ENCODE data around the gene OPN1MW3.

OPN1MW3 gene

GRCh38 chrX:154307202-154307601 lies 49.8 kb downstream of the OPN1MW3 start:
- no peak for DNase-seq (ENCODE audit: low spot score)
- H3K27me3 Mint-ChIP-seq (ENCODE audit: low read depth): no peaks in the 10 kb centered on the region

GRCh38 chrX:154308108-154308946 lies 50.9 kb downstream of the OPN1MW3 start:
- Mint-ChIP-seq H3K4me3 (no peak overlapping the region), H3K4me1 (ENCODE audit: low read depth) (peaks cover 34% of the 10 kb centered on the region), H3K9me3 (no peaks in the 10 kb centered on the region), H3K27ac (peak overlapping the region; percentile 69), H3K27me3 (ENCODE audit: low read depth) (no peaks in the 10 kb centered on the region), H3K36me3 (ENCODE audit: low read depth) (no peaks in the 10 kb centered on the region)
- peak; percentile 45 for DNase-seq (ENCODE audit: low spot score)

More at GRCh38 chrX:154307202-154307601, 49.8 kb downstream of the OPN1MW3 start:
- H3K36me3 Mint-ChIP-seq (ENCODE audit: low read depth): no peaks in the 10 kb centered on the region
- no peaks in the 10 kb centered on the region for H3K9me3 Mint-ChIP-seq
- no peak overlapping the region for H3K27ac Mint-ChIP-seq
- H3K4me1 Mint-ChIP-seq (ENCODE audit: low read depth): peaks cover 30% of the 10 kb centered on the region
- no peak overlapping the region for H3K4me3 Mint-ChIP-seq

- no peak overlapping the region for H3K4me3 Mint-ChIP-seq
- no peak for DNase-seq (ENCODE audit: low spot score)
- H3K27me3 Mint-ChIP-seq (ENCODE audit: low read depth): no peaks in the 10 kb centered on the region
- H3K9me3 Mint-ChIP-seq: no peaks in the 10 kb centered on the region
- H3K36me3 Mint-ChIP-seq (ENCODE audit: low read depth): no peaks in the 10 kb centered on the region
- H3K4me1 Mint-ChIP-seq (ENCODE audit: low read depth): peaks cover 40% of the 10 kb centered on the region
- no peak overlapping the region for H3K27ac Mint-ChIP-seq
These were observed 51.8 kb downstream of the OPN1MW3 start for GRCh38 chrX:154309041-154309775.

GRCh38 chrX:154310616-154311536 lies 53.5 kb downstream of the OPN1MW3 start:
- no peak overlapping the region for H3K4me3 Mint-ChIP-seq

GRCh38 chrX:154312116-154312515 lies 54.7 kb downstream of the OPN1MW3 start:
- H3K4me1 Mint-ChIP-seq (ENCODE audit: low read depth): peaks cover 40% of the 10 kb centered on the region
- no peak overlapping the region for H3K4me3 Mint-ChIP-seq
- no peaks in the 10 kb centered on the region for H3K27me3 Mint-ChIP-seq (ENCODE audit: low read depth)
- H3K27ac Mint-ChIP-seq: no peak overlapping the region
- H3K36me3 Mint-ChIP-seq (ENCODE audit: low read depth): no peaks in the 10 kb centered on the region
- no peak for DNase-seq (ENCODE audit: low spot score)
- no peaks in the 10 kb centered on the region for H3K9me3 Mint-ChIP-seq

More at GRCh38 chrX:154310616-154311536, 53.5 kb downstream of the OPN1MW3 start:
- Mint-ChIP-seq H3K4me1 (ENCODE audit: low read depth) (peaks cover 40% of the 10 kb centered on the region), H3K27me3 (ENCODE audit: low read depth) (no peaks in the 10 kb centered on the region), H3K27ac (no peak overlapping the region), H3K36me3 (ENCODE audit: low read depth) (no peaks in the 10 kb centered on the region), H3K9me3 (no peaks in the 10 kb centered on the region)
- DNase-seq (ENCODE audit: low spot score): no peak

- peak overlapping the region; percentile 55 for H3K4me3 Mint-ChIP-seq
These were observed 55.8 kb downstream of the OPN1MW3 start for GRCh38 chrX:154313147-154313546.

GRCh38 chrX:154315416-154315815 lies 58.0 kb downstream of the OPN1MW3 start:
- no peaks in the 10 kb centered on the region for H3K36me3 Mint-ChIP-seq (ENCODE audit: low read depth)
- H3K27me3 Mint-ChIP-seq (ENCODE audit: low read depth): peaks cover 2% of the 10 kb centered on the region
- no peak for DNase-seq (ENCODE audit: low spot score)
- H3K9me3 Mint-ChIP-seq: no peaks in the 10 kb centered on the region
- H3K27ac Mint-ChIP-seq: no peak overlapping the region
- H3K4me3 Mint-ChIP-seq: no peak overlapping the region
- peaks cover 26% of the 10 kb centered on the region for H3K4me1 Mint-ChIP-seq (ENCODE audit: low read depth)

More at GRCh38 chrX:154313147-154313546, 55.8 kb downstream of the OPN1MW3 start:
- Mint-ChIP-seq H3K4me1 (ENCODE audit: low read depth) (peaks cover 33% of the 10 kb centered on the region), H3K27ac (peak overlapping the region; percentile 81), H3K36me3 (ENCODE audit: low read depth) (no peaks in the 10 kb centered on the region), H3K9me3 (no peaks in the 10 kb centered on the region), H3K27me3 (ENCODE audit: low read depth) (no peaks in the 10 kb centered on the region)
- peak; percentile 38 for DNase-seq (ENCODE audit: low spot score)

GRCh38 chrX:154317391-154317995 lies 60.1 kb downstream of the OPN1MW3 start:
- Mint-ChIP-seq H3K36me3 (ENCODE audit: low read depth) (no peaks in the 10 kb centered on the region), H3K9me3 (no peaks in the 10 kb centered on the region), H3K4me3 (no peak overlapping the region), H3K4me1 (ENCODE audit: low read depth) (peaks cover 23% of the 10 kb centered on the region), H3K27me3 (ENCODE audit: low read depth) (peaks cover 2% of the 10 kb centered on the region), H3K27ac (no peak overlapping the region)
- DNase-seq (ENCODE audit: low spot score): no peak

- DNase-seq (ENCODE audit: low spot score): no peak
- Mint-ChIP-seq H3K4me1 (ENCODE audit: low read depth) (peaks cover 13% of the 10 kb centered on the region), H3K36me3 (ENCODE audit: low read depth) (no peaks in the 10 kb centered on the region), H3K27ac (no peak overlapping the region), H3K9me3 (no peaks in the 10 kb centered on the region), H3K27me3 (ENCODE audit: low read depth) (peaks cover 6% of the 10 kb centered on the region), H3K4me3 (no peak overlapping the region)
These were observed 63.0 kb downstream of the OPN1MW3 start for GRCh38 chrX:154320406-154320805.

Data from T-helper 2 cell treated with Interferon-gamma antibody and Interleukin-4, amounts not matched to agents 5 μg/mL and 100 μg/mL, for 36 hours (primary cell).